Ectodermal cell (in vitro differentiated cells): Measurements from ENCODE around the gene TRIM65.
"Not testable (repeated sequence)": the region's sequence is repeated elsewhere in the genome, so short reads cannot be mapped to it uniquely, and the experiment has no call there.

Source experiments
- H3K27ac ChIP-seq: 2 replicates; pipeline ENCODE4 v1.7.0; 2013; ENCODE audit warnings: mild to moderate bottlenecking, low read depth, low read length; ENCODE audit not compliant: insufficient read depth, poor library complexity, severe bottlenecking
- H3K27me3 ChIP-seq: 2 replicates; pipeline ENCODE4 v1.7.0; 2013; ENCODE audit warnings: mild to moderate bottlenecking, low read length; ENCODE audit not compliant: insufficient read depth, control insufficient read depth, poor library complexity, severe bottlenecking
- H3K36me3 ChIP-seq: one replicate; pipeline ENCODE4 v1.7.0; 2013; ENCODE audit warnings: low read length; ENCODE audit not compliant: control insufficient read depth, insufficient read depth
- H3K4me1 ChIP-seq: one replicate; pipeline ENCODE4 v1.7.0; 2013; ENCODE audit warnings: low read length; ENCODE audit not compliant: control insufficient read depth, insufficient read depth
- H3K4me3 ChIP-seq: 2 replicates; pipeline ENCODE4 v1.7.0; 2013; ENCODE audit warnings: low read depth, low read length, control low read depth; ENCODE audit not compliant: insufficient read depth
- H3K9me3 ChIP-seq: 2 replicates; pipeline ENCODE4 v1.7.0; 2013; ENCODE audit warnings: mild to moderate bottlenecking, low read length, moderate library complexity; ENCODE audit not compliant: control insufficient read depth
- WGBS, 2 experiments: methylation state at CpG; one replicate each; pipeline ENCODE4 v1.1.7; 2013; ENCODE audit warnings: missing lambda C conversion rate in 2 of 2; 5-methylcytosine and 5-hydroxymethylcytosine counted together

TRIM65 gene

GRCh38 chr17:75865404-75866188, 31.2 kb downstream of the TRIM65 start:
- 88 to 89% methylated on average over 14 to 15 of the region's 17 CpGs for WGBS, 2 experiments
- H3K4me1 ChIP-seq, H3K27ac ChIP-seq, H3K9me3 ChIP-seq, H3K27me3 ChIP-seq, H3K4me3 ChIP-seq, H3K36me3 ChIP-seq: not testable (repeated sequence)

- H3K4me1 ChIP-seq, H3K27ac ChIP-seq, H3K27me3 ChIP-seq, H3K36me3 ChIP-seq, H3K9me3 ChIP-seq, H3K4me3 ChIP-seq: not testable (repeated sequence)
- WGBS, 2 experiments = 86 to 90% methylated on average over 4 of the region's 4 CpGs
Measured at GRCh38 chr17:75864887-75865286, 31.9 kb downstream of the TRIM65 start.

- no peaks in the 10 kb centered on the region for H3K36me3 ChIP-seq
- H3K4me3 ChIP-seq = no peak overlapping the region
- no peaks in the 10 kb centered on the region for H3K4me1 ChIP-seq
- no peak overlapping the region for H3K27ac ChIP-seq
- no peaks in the 10 kb centered on the region for H3K9me3 ChIP-seq
- 79 to 85% methylated on average over 8 of the region's 8 CpGs for WGBS, 2 experiments
- H3K27me3 ChIP-seq = no peaks in the 10 kb centered on the region
Measured at GRCh38 chr17:75864448-75864871, 32.3 kb downstream of the TRIM65 start.

DNA sequence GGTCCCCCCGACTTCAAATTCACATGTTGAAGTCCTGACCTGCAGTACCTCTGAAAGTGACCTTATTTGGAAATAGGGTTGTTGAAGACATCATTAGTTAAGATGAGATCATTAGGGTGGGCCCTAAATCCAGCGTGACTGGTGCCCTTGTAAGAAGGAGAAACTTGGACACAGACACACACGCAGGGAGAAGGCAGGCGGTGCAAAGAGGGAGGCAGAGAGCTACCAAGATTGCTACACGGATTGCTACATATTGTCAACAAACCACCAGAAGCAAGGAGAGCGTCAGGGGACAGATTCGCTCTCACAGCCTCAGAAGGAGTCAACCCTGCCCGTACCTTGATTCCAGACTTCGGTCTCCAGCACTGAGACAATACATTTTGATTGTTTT, 34.8 kb downstream of the TRIM65 start:
- WGBS, 2 experiments = 91 to 96% methylated on average over 9 of the region's 9 CpGs

DNA sequence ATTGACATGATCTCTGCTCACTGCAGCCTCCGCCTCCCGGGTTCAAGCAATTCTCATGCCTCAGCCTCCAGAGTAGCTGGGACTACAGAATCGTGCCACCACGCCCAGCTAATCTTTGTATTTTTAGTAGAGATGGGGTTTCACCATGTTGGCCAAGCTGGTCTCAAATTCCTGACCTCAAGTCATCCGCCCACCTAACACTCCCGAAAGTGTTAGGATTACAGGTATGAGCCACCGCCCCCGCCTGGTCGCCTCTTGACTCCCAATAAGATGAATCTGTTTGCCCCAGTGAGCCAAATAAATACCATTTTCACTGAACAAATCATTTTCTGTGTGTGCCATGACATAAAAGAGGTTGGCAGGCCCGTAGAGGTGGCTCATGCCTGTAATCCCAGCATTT, 37.4 kb downstream of the TRIM65 start:
- 92 to 93% methylated on average over 10 of the region's 10 CpGs for WGBS, 2 experiments
- H3K36me3 ChIP-seq, H3K27ac ChIP-seq, H3K27me3 ChIP-seq, H3K9me3 ChIP-seq, H3K4me1 ChIP-seq, H3K4me3 ChIP-seq: not testable (repeated sequence)

More for the DNA sequence above, 34.8 kb downstream of the TRIM65 start:
- no peaks in the 10 kb centered on the region for H3K9me3 ChIP-seq
- no peak overlapping the region for H3K27ac ChIP-seq
- no peaks in the 10 kb centered on the region for H3K27me3 ChIP-seq
- no peak overlapping the region for H3K4me3 ChIP-seq
- H3K36me3 ChIP-seq = no peaks in the 10 kb centered on the region
- H3K4me1 ChIP-seq = no peaks in the 10 kb centered on the region

DNA sequence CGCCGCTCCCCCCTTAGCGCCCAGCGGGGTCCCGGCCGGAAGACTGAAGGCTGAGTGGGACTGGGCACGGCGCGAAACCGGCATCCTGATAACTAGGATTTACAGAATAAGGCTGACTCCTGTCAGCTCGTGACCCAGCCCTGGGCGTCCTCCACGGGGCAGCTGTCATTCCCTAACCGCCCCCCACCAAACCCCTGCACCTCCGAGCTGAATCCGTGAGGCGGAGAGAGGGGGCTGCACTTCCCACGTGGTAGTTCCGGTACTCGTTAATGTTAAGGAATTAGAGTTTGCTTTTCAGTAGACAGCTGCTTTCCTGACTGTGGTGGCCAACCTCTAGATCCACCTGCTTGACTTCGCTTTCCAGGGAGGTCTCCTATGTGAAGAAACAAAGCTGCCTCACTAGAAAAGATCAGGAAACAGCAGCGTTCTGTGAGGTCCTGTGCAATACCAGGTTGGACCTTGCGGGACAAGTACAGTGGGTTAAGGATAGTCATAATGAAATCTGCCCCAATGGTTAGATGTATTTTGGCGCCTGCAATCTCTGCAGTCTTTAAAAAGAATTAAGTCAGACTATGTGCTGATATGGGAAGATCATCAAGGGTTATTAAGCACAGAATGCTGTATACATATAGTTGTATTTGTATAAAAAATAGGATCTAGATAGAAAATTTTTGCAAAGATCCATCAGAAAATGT, 40.5 kb downstream of the TRIM65 start:
- WGBS, 2 experiments = 4 to 5% methylated on average over 24 of the region's 24 CpGs
- peaks cover 3% of the 10 kb centered on the region for H3K36me3 ChIP-seq
- peak overlapping the region; percentile 79 for H3K27ac ChIP-seq
- peaks cover 6% of the 10 kb centered on the region for H3K4me1 ChIP-seq
- H3K9me3 ChIP-seq = no peaks in the 10 kb centered on the region
- H3K4me3 ChIP-seq = peak overlapping the region; percentile 88
- H3K27me3 ChIP-seq = no peaks in the 10 kb centered on the region

- Histone ChIP-seq H3K27ac (peak within 1 kb of the TSS; percentile 79), H3K27me3 (no peaks in the 10 kb centered on the region), H3K36me3 (peaks cover 11% of the 10 kb centered on the region), H3K4me3 (peak within 1 kb of the TSS; percentile 88), H3K9me3 (no peaks in the 10 kb centered on the region), H3K4me1 (peaks cover 6% of the 10 kb centered on the region)
- 0% methylated on average over 58 of the region's 58 CpGs for WGBS, 2 experiments
Measured at GRCh38 chr17:75855310-75856061, 41.3 kb downstream of the TRIM65 start, which contains the start of gene WBP2. Gene WBP2 (minus strand): TSS chr17:75855335. CDS start chr17:75855297, 38 bp downstream.

GRCh38 chr17:75854881-75855309, 41.9 kb downstream of the TRIM65 start:
- WGBS, 2 experiments = 1 to 2% methylated on average over 19 of the region's 19 CpGs
- Histone ChIP-seq H3K4me1 (peaks cover 6% of the 10 kb centered on the region), H3K36me3 (peaks cover 13% of the 10 kb centered on the region), H3K4me3 (peak overlapping the region; percentile 88), H3K27ac (no peak overlapping the region), H3K9me3 (no peaks in the 10 kb centered on the region), H3K27me3 (no peaks in the 10 kb centered on the region)

DNA sequence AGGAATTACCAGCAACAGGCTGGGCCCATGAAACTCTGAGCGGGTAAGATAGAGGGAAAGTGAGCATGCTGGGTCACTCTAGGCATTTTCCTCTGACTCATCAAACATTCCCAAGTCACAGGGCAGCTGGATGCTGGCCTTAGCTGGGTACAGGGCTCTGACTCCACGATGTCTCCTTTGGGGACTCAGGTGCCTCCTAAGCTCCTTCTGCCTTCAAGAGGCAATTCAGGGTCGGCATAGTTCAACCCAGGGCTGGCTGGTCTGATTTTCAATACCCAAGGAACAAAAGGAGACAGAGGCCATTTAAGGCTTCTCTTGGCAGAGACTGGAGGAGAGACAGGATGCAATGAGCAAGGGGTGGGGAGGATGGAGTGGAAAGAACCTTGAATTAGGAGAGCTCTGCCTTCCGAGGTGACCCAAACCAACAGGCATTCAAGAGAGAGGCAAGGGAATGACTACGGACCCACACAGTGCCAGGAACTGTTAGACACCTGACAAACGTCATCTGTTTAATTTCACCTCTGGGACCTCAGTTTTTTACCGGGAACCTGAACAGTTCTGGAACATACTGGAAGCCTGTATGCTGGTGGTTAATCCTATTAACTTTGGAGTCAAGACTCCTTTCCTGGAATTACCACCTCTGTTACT, 42.5 kb downstream of the TRIM65 start:
- no peak overlapping the region for H3K27ac ChIP-seq

More for the DNA sequence above, 42.5 kb downstream of the TRIM65 start:
- H3K27me3 ChIP-seq = no peaks in the 10 kb centered on the region
- 50 to 51% methylated on average over 7 of the region's 7 CpGs for whole genome bisulfite sequencing, 2 experiments
- H3K36me3 ChIP-seq = peaks cover 13% of the 10 kb centered on the region
- peaks cover 6% of the 10 kb centered on the region for H3K4me1 ChIP-seq
- H3K4me3 ChIP-seq = peak overlapping the region; percentile 88
- no peaks in the 10 kb centered on the region for H3K9me3 ChIP-seq
